Neuron (in vitro differentiated cells): ENCODE data around the gene BYSL.

Experiments
- H2AFZ ChIP-seq: one replicate; pipeline ENCODE4 v1.6.1; 2013; ENCODE audit warnings: low read depth, mild to moderate bottlenecking, inconsistent platforms, low read length, moderate library complexity
- H3K27me3 ChIP-seq: one replicate; pipeline ENCODE4 v1.6.1; 2013; ENCODE audit warnings: low read length; ENCODE audit not compliant: insufficient read depth
- H3K36me3 ChIP-seq: one replicate; pipeline ENCODE4 v1.6.1; 2013; ENCODE audit warnings: low read length; ENCODE audit not compliant: insufficient read depth
- H3K4me1 ChIP-seq: one replicate; pipeline ENCODE4 v1.6.1; 2013; ENCODE audit warnings: low read length; ENCODE audit not compliant: insufficient read depth
- H3K4me3 ChIP-seq: 2 replicates; pipeline ENCODE4 v1.5.1; 2013; ENCODE audit warnings: mild to moderate bottlenecking, low read length, moderate library complexity
- H3K9me3 ChIP-seq: one replicate; pipeline ENCODE4 v1.6.1; 2013; ENCODE audit warnings: low read length

Gene BYSL

DNA sequence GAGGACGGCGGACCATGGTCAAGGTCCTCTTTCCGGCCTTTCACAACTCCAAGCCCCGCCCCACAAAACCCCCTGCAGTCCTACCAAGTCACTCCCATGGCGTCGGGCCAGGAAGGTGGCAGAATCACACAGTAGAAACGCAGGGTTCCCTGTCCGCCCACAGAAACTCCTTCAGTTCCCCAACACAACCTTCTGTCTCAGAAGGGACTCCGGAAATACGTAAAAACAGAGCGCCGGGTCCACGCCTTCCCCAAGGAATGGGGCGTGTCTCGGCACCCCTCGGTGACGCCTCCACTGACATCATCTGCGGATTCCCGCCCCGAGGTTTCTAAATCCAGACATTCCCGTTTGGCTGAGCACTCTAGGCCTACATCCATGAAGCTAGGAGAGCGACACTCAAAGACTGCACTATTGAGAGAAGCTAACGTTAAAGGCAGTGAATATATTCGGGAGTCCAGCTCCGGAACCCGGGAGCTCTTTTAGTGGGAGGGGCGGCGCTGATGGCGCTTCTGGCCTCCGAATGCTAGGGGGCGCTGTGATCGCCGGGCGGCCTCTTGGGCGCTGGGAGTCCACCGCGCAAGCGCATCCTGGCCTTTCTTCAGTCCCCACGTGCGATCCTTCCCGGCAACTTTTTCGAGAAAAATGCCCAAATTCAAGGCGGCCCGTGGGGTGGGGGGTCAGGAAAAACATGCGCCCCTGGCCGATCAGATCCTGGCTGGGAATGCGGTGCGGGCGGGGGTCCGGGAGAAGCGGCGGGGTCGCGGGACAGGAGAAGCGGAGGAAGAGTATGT is at the start of gene BYSL, which contains the start of gene MED20:
TSS of gene BYSL (plus strand) at position 579 of the 791 bp plus-strand sequence. CDS start at position 643, 64 bp downstream.
TSS of gene MED20 (minus strand) at position 219 of the 791 bp plus-strand sequence. CDS start at position 98, 121 bp downstream.
- peak within 1 kb of the TSS; percentile 64 for H3K4me3 ChIP-seq
- H3K4me1 ChIP-seq, result peaks cover 32% of the 10 kb centered on the region
- peak within 1 kb of the TSS; percentile 82 for H2AFZ ChIP-seq
- H3K36me3 ChIP-seq, result peaks cover 22% of the 10 kb centered on the region
- no peaks in the 10 kb centered on the region for H3K27me3 ChIP-seq
- no peaks in the 10 kb centered on the region for H3K9me3 ChIP-seq

DNA sequence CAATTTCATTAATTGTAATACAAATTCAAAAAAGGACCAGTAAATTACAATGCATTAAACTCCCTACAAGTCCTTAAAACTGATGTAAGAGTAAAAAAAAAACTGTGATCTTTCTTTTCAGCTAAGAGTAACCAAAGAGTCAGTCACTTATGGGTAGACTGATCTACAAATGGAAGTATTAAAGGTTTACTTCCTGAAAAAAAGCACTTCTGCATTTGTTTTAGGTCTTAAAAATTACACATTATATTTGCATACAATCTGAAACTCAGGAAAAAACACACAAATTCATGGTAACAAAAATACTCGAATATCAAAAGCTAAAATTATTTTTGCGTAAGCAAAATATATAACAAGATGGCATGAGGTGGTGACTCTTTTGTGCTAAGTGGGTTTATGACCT is 49.6 kb upstream of the BYSL start:
- Histone ChIP-seq H3K36me3 (peaks cover 31% of the 10 kb centered on the region), H3K27me3 (no peaks in the 10 kb centered on the region), H3K4me1 (peaks cover 8% of the 10 kb centered on the region), H3K4me3 (no peak overlapping the region), H3K9me3 (no peaks in the 10 kb centered on the region), H2AFZ (no peak overlapping the region)

GRCh38 chr6:41872147-41872546 is 49.2 kb upstream of the BYSL start:
- Histone ChIP-seq H3K9me3 (no peaks in the 10 kb centered on the region), H2AFZ (no peak overlapping the region), H3K36me3 (peaks cover 28% of the 10 kb centered on the region), H3K4me1 (peaks cover 8% of the 10 kb centered on the region), H3K4me3 (no peak overlapping the region), H3K27me3 (no peaks in the 10 kb centered on the region)

GRCh38 chr6:41874741-41875140 is 46.6 kb upstream of the BYSL start:
- Histone ChIP-seq H3K36me3 (peaks cover 19% of the 10 kb centered on the region), H2AFZ (no peak overlapping the region), H3K4me1 (peaks cover 10% of the 10 kb centered on the region), H3K9me3 (no peaks in the 10 kb centered on the region), H3K27me3 (no peaks in the 10 kb centered on the region), H3K4me3 (no peak overlapping the region)

GRCh38 chr6:41877051-41877680 is 44.1 kb upstream of the BYSL start:
- peaks cover 10% of the 10 kb centered on the region for H3K4me1 ChIP-seq
- H3K9me3 ChIP-seq, result no peaks in the 10 kb centered on the region
- no peak overlapping the region for H3K4me3 ChIP-seq
- H2AFZ ChIP-seq, result no peak overlapping the region
- no peaks in the 10 kb centered on the region for H3K27me3 ChIP-seq
- peaks cover 8% of the 10 kb centered on the region for H3K36me3 ChIP-seq

DNA sequence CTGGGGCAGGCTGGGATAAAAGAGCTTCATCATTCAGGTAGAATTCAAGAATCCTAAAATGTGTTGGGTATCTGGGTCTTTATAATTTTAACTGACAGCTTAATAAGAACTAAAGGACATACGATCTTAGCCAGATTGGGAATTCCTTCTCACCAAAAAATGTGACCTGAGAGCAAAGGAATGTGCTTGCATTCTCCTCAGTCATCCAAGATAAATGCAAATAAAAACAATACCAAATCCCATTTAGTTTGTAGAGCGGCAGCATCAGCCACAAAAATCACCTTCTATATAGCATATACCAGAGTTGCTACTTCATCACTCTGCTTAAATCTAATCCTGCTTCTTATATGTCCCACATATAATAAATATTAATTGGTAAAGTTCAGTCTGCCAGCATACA is 43.1 kb upstream of the BYSL start:
- no peak overlapping the region for H3K4me3 ChIP-seq
- peaks cover 4% of the 10 kb centered on the region for H3K4me1 ChIP-seq
- H3K36me3 ChIP-seq, result peaks cover 3% of the 10 kb centered on the region
- no peak overlapping the region for H2AFZ ChIP-seq
- no peaks in the 10 kb centered on the region for H3K27me3 ChIP-seq
- H3K9me3 ChIP-seq, result no peaks in the 10 kb centered on the region

DNA sequence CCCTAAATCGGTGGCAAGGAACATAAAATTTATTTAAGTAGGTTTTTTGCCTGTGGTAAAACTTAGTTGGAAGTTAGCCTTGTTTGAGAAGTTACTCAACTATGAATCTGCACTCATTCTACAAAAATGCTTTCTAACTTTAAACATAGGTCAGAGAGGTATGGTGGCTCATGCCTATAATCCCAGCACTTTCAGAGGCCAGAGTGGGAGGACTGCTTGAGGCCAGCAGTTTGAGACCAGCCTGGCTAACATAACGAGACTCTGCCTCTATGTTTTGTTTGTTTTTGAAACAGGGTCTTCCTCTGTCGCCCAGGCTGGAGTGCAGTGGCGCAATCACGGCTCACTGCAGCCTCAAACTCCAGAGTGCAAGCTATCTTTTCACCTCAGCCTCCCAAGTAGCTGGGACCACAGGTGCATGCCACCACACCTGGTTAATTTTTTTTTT is 42.3 kb upstream of the BYSL start:
- Histone ChIP-seq H3K4me1 (peaks cover 2% of the 10 kb centered on the region), H3K4me3 (no peak overlapping the region), H2AFZ (no peak overlapping the region), H3K9me3 (no peaks in the 10 kb centered on the region), H3K36me3 (peaks cover 3% of the 10 kb centered on the region), H3K27me3 (no peaks in the 10 kb centered on the region)

GRCh38 chr6:41881506-41881905 is 39.8 kb upstream of the BYSL start:
- Histone ChIP-seq H3K4me3 (no peak overlapping the region), H2AFZ (no peak overlapping the region), H3K27me3 (no peaks in the 10 kb centered on the region), H3K9me3 (no peaks in the 10 kb centered on the region), H3K4me1 (peaks cover 2% of the 10 kb centered on the region), H3K36me3 (peaks cover 4% of the 10 kb centered on the region)

- peaks cover 7% of the 10 kb centered on the region for H3K36me3 ChIP-seq
- H2AFZ ChIP-seq, result no peak overlapping the region
- no peaks in the 10 kb centered on the region for H3K27me3 ChIP-seq
- no peak overlapping the region for H3K4me3 ChIP-seq
- peaks cover 11% of the 10 kb centered on the region for H3K4me1 ChIP-seq
- H3K9me3 ChIP-seq, result no peaks in the 10 kb centered on the region
Measured at GRCh38 chr6:41884957-41885356, 36.3 kb upstream of the BYSL start.

GRCh38 chr6:41885930-41886329 is 35.4 kb upstream of the BYSL start:
- H3K4me1 ChIP-seq, result peaks cover 14% of the 10 kb centered on the region
- H3K36me3 ChIP-seq, result peaks cover 7% of the 10 kb centered on the region
- H3K4me3 ChIP-seq, result no peak overlapping the region
- H3K9me3 ChIP-seq, result no peaks in the 10 kb centered on the region
- no peak overlapping the region for H2AFZ ChIP-seq
- no peaks in the 10 kb centered on the region for H3K27me3 ChIP-seq

GRCh38 chr6:41887331-41887751 is 34.0 kb upstream of the BYSL start:
- Histone ChIP-seq H3K27me3 (no peaks in the 10 kb centered on the region), H3K36me3 (peaks cover 7% of the 10 kb centered on the region), H3K4me3 (no peak overlapping the region), H3K4me1 (peaks cover 28% of the 10 kb centered on the region), H2AFZ (no peak overlapping the region), H3K9me3 (no peaks in the 10 kb centered on the region)

GRCh38 chr6:41892921-41893564 is 28.3 kb upstream of the BYSL start:
- H3K9me3 ChIP-seq, result no peaks in the 10 kb centered on the region
- H3K4me3 ChIP-seq, result peak overlapping the region; percentile 75
- H3K4me1 ChIP-seq, result peaks cover 32% of the 10 kb centered on the region

More at GRCh38 chr6:41892921-41893564, 28.3 kb upstream of the BYSL start:
- no peaks in the 10 kb centered on the region for H3K27me3 ChIP-seq
- peak overlapping the region; percentile 14 for H2AFZ ChIP-seq
- peaks cover 3% of the 10 kb centered on the region for H3K36me3 ChIP-seq
